Stimulated activated CD8-positive, alpha-beta memory T cell treated with anti-CD3 and anti-CD28 coated beads, Interleukin-7, amount 100 ng/mL, for 48 hours (primary cell): ENCODE data around the gene MMP17.

Source experiments
- DNase-seq, 2 donors: peaks; one replicate each; pipeline ENCODE4 v3.0.0-alpha.2; 2020; ENCODE audit warnings: low read depth in 1 of 2; ENCODE audit errors: extremely low read depth in 1 of 2

The MMP17 gene

GRCh38 chr12:131847456-131847855 is 19.3 kb downstream of the MMP17 start:
- no peak for DNase-seq

- no peak for DNase-seq
Measured at GRCh38 chr12:131848753-131849152, 20.6 kb downstream of the MMP17 start.

- no peak for DNase-seq
Measured at GRCh38 chr12:131849700-131850553, 21.7 kb downstream of the MMP17 start.

- DNase-seq: no peak
Measured at GRCh38 chr12:131850856-131851559, 22.8 kb downstream of the MMP17 start.

- DNase-seq: no peak
Measured at GRCh38 chr12:131851741-131852550, 23.8 kb downstream of the MMP17 start.

GRCh38 chr12:131852551-131853299 is 24.5 kb downstream of the MMP17 start:
- no peak for DNase-seq

GRCh38 chr12:131853832-131854797 is 25.9 kb downstream of the MMP17 start:
- DNase-seq: no peak

GRCh38 chr12:131854861-131855476 is 26.8 kb downstream of the MMP17 start:
- DNase-seq: no peak

- DNase-seq: no peak
Measured at GRCh38 chr12:131855521-131856142, 27.4 kb downstream of the MMP17 start.

GRCh38 chr12:131856366-131857097 is 28.3 kb downstream of the MMP17 start:
- DNase-seq: no peak

- no peak for DNase-seq
Measured at GRCh38 chr12:131857908-131858850, 30.0 kb downstream of the MMP17 start.

- DNase-seq: no peak
Measured at GRCh38 chr12:131860472-131861260, 32.5 kb downstream of the MMP17 start.

GRCh38 chr12:131861261-131862083 is 33.3 kb downstream of the MMP17 start:
- DNase-seq: no peak

- DNase-seq: no peak
Measured at GRCh38 chr12:131862084-131862441, 33.9 kb downstream of the MMP17 start.

GRCh38 chr12:131862600-131862993 is 34.4 kb downstream of the MMP17 start:
- no peak for DNase-seq
